ENCODE measurements around the gene CRACDL. TPM values are rescaled to one million over a fixed set of nuclear protein-coding genes. Genes with fewer than 3 reads are reported as not detected.

The CRACDL gene
- total and polyA plus RNA-seq, 7 donors = 0.36 to 8.8 (median 1.5) TPM

DNA sequence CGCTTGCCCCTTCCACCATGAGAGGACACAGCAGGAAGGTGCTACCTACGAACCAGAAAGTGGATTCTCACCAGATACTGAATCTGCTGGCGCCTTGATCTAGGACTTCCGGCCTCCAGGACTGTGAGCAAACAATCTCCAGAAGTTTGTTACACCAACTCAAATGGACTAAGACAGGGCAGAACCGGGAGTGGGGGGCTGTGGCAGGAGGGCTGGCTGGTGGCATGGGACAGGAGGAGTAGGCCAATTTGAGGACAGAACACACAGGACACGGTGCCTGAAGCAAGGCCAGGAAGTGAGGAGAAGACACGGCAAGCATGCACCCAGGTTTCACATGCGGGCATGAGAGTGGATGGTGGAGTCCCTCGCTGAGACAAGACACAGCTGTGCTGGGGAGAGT is 40.1 kb downstream of the CRACDL start:
- no peaks in the 10 kb centered on the region for H3K27me3 ChIP-seq
- no peaks in the 10 kb centered on the region for H3K4me1 ChIP-seq
- no peak overlapping the region for H3K4me3 ChIP-seq
- TF ChIP-seq EP300 (IDR thresholded peaks at IDR 0.05) (no peak), POLR2A (IDR thresholded peaks at IDR 0.05) (no peak), POLR2AphosphoS5 (IDR thresholded peaks at IDR 0.05) (no peak)
- TF ChIP-seq, protein P1, sequence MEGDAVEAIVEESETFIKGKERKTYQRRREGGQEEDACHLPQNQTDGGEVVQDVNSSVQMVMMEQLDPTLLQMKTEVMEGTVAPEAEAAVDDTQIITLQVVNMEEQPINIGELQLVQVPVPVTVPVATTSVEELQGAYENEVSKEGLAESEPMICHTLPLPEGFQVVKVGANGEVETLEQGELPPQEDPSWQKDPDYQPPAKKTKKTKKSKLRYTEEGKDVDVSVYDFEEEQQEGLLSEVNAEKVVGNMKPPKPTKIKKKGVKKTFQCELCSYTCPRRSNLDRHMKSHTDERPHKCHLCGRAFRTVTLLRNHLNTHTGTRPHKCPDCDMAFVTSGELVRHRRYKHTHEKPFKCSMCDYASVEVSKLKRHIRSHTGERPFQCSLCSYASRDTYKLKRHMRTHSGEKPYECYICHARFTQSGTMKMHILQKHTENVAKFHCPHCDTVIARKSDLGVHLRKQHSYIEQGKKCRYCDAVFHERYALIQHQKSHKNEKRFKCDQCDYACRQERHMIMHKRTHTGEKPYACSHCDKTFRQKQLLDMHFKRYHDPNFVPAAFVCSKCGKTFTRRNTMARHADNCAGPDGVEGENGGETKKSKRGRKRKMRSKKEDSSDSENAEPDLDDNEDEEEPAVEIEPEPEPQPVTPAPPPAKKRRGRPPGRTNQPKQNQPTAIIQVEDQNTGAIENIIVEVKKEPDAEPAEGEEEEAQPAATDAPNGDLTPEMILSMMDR (IDR thresholded peaks at IDR 0.05) = no peak
- H3K36me3 ChIP-seq = no peaks in the 10 kb centered on the region
- 86 to 88% methylated on average over 9 of the region's 9 CpGs for WGBS, 2 donors
- intact Hi-C loops (cut with DNase I) = no loop called here
- DNase-seq = no peak
- no peaks in the 10 kb centered on the region for H3K9me3 ChIP-seq
- H3K27ac ChIP-seq = no peak overlapping the region

DNA sequence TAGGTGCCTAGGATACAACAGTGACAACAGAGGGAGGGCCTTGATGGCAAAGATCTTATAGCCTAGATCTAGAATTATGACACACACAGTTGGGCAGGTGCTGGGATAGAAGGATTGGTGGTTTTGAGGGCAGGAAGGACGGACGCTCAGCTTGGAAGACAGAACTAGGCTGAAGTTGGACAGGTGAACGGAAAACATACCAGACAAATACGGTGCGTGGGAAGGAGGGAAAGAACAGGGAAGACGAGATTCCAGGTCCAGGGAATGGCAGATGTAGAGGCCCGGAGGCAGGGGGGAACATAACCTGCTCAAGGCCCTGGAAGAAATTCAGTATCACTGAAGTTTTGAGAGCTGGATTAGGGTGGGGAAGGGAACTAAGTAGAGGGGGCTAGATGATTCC is 40.8 kb downstream of the CRACDL start:
- TF ChIP-seq POLR2A (IDR thresholded peaks at IDR 0.05) (no peak), EP300 (IDR thresholded peaks at IDR 0.05) (no peak), POLR2AphosphoS5 (IDR thresholded peaks at IDR 0.05) (no peak)
- TF ChIP-seq, protein P1 (IDR thresholded peaks at IDR 0.05) = no peak
- Histone ChIP-seq H3K4me1 (no peaks in the 10 kb centered on the region), H3K27me3 (no peaks in the 10 kb centered on the region), H3K9me3 (no peaks in the 10 kb centered on the region), H3K27ac (no peak overlapping the region), H3K4me3 (no peak overlapping the region), H3K36me3 (no peaks in the 10 kb centered on the region)
- intact Hi-C loops (cut with DNase I) = no loop called here
- 93 to 95% methylated on average over 7 of the region's 7 CpGs for WGBS, 2 donors
- DNase-seq = no peak

DNA sequence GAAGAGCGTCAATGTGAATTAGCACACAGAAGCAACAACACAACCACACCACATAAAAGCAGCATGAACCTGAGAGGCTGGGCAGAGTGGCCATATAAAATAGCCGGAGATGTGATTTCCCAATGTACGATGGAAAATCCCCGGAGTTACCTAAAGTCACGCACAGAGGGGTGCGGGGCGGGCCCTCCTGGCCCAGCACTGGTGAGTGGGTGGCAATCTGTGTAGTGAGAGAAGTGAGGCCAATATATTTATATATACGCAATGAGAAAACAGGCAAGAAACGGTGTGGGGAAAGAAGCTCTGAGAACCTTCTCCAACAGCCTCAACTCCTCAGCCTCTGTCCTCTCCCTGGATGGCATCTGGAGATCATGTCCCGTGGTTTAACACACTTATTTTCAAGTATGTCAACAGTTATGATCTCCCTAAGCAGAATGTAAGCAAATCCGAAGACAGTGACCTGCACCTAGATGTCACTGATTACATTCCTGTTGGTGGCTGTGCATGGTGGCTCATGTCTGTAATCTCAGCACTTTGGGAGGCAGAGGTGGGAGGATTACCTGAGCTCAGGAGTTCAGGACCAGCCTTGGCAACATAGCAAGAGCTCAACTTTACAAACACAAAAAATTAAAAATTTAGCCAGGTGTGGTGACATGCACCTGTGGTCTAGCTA is 41.6 kb downstream of the CRACDL start:
- H3K36me3 ChIP-seq = no peaks in the 10 kb centered on the region
- H3K27ac ChIP-seq = no peak overlapping the region
- no peaks in the 10 kb centered on the region for H3K27me3 ChIP-seq
- TF ChIP-seq, protein P1 (IDR thresholded peaks at IDR 0.05) = no peak
- TF ChIP-seq POLR2AphosphoS5 (IDR thresholded peaks at IDR 0.05) = no peak
- no peak for TF ChIP-seq POLR2A (IDR thresholded peaks at IDR 0.05)
- H3K4me3 ChIP-seq = no peak overlapping the region
- WGBS, 2 donors = 93 to 95% methylated on average over 11 of the region's 11 CpGs
- no peaks in the 10 kb centered on the region for H3K4me1 ChIP-seq
- H3K9me3 ChIP-seq = no peaks in the 10 kb centered on the region
- DNase-seq = no peak
- intact Hi-C loops (cut with DNase I) = no loop called here

DNA sequence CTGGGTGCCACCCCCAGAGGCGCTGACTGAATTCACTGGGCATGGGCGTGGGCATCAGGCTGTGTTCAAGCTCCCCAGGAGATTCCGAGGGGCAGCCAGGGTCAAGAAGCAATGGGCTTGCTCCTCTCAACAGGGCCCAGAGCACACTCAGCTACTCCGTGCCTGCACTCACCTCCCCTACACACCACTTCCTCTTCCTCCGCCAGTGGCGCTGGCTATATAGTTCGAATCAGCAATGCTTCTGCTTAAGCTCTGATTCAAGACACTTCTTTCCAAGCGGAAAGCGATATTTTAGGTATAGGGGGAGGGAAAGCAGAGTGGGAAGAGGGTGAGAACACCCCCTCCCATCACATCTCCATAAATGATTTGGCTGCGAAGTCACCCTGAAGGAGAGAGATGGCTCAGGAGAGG is 42.1 kb downstream of the CRACDL start:
- WGBS, 2 donors = 81 to 90% methylated on average over 10 of the region's 10 CpGs

More for the DNA sequence above, 42.1 kb downstream of the CRACDL start:
- no peak for DNase-seq
- TF ChIP-seq POLR2AphosphoS5 (IDR thresholded peaks at IDR 0.05) (no peak), POLR2A (IDR thresholded peaks at IDR 0.05) (no peak), EP300 (IDR thresholded peaks at IDR 0.05) (no peak)
- TF ChIP-seq, protein P1 (IDR thresholded peaks at IDR 0.05) = no peak
- Histone ChIP-seq H3K4me1 (no peaks in the 10 kb centered on the region), H3K4me3 (no peak overlapping the region), H3K27ac (no peak overlapping the region), H3K9me3 (no peaks in the 10 kb centered on the region), H3K27me3 (no peaks in the 10 kb centered on the region), H3K36me3 (no peaks in the 10 kb centered on the region)
- intact Hi-C loops (cut with DNase I) = no loop called here
